Progenitor cell of endocrine pancreas (in vitro differentiated cells): ENCODE results near the gene KLHDC7A. TPM values are rescaled to one million over a fixed set of nuclear protein-coding genes. Genes with fewer than 3 reads are reported as not detected.

Experiments used
- DNase-seq: peaks from one replicate; pipeline ENCODE4 v3.0.0; 2021; ENCODE audit warnings: low spot score; ENCODE audit not compliant: unreplicated experiment
- H3K27ac Mint-ChIP-seq: 2 replicates; pipeline ENCODE4 v1.8.0; 2021; ENCODE audit warnings: mild to moderate bottlenecking, moderate library complexity, mixed read lengths
- H3K27me3 Mint-ChIP-seq: 2 replicates; pipeline ENCODE4 v1.8.0; 2021; ENCODE audit warnings: mixed read lengths
- H3K36me3 Mint-ChIP-seq: 2 replicates; pipeline ENCODE4 v1.8.0; 2022; ENCODE audit warnings: mixed read lengths; ENCODE audit not compliant: insufficient read depth
- H3K4me1 Mint-ChIP-seq: 2 replicates; pipeline ENCODE4 v1.8.0; 2021; ENCODE audit warnings: low read depth, mixed read lengths
- H3K4me3 Mint-ChIP-seq: 2 replicates; pipeline ENCODE4 v1.8.0; 2021; ENCODE audit warnings: low read depth, mild to moderate bottlenecking, moderate library complexity, mixed read lengths
- H3K9me3 Mint-ChIP-seq: 2 replicates; pipeline ENCODE4 v1.8.0; 2021; ENCODE audit warnings: low read depth, mixed read lengths
- CTCF ChIP-seq: fragments of 200-600 bp; sonication (generic); IDR thresholded peaks from one replicate; pipeline ENCODE4 v1.5.0; 2021; ENCODE audit warnings: antibody characterized with exemption, mild to moderate bottlenecking; ENCODE audit not compliant: unreplicated experiment
- total RNA-seq: library from RNA; stranded (reverse); gene quantifications from 2 replicates; pipeline ENCODE4 v1.2.1, GENCODE V29; 2021

Gene KLHDC7A
- total RNA-seq, 1 donor from 2014 or later = 0.96 TPM

GRCh38 chr1:18444563-18444962, 36.2 kb upstream of the KLHDC7A start:
- no peaks in the 10 kb centered on the region for H3K36me3 Mint-ChIP-seq
- no peak for TF ChIP-seq CTCF
- peaks cover 28% of the 10 kb centered on the region for H3K27me3 Mint-ChIP-seq
- no peak for DNase-seq
- peaks cover 6% of the 10 kb centered on the region for H3K4me1 Mint-ChIP-seq
- no peaks in the 10 kb centered on the region for H3K9me3 Mint-ChIP-seq
- H3K4me3 Mint-ChIP-seq = no peak overlapping the region
- H3K27ac Mint-ChIP-seq = no peak overlapping the region

GRCh38 chr1:18446751-18447150, 34.0 kb upstream of the KLHDC7A start:
- no peaks in the 10 kb centered on the region for H3K9me3 Mint-ChIP-seq
- H3K36me3 Mint-ChIP-seq = no peaks in the 10 kb centered on the region
- no peaks in the 10 kb centered on the region for H3K4me1 Mint-ChIP-seq
- peaks cover 35% of the 10 kb centered on the region for H3K27me3 Mint-ChIP-seq
- no peak for TF ChIP-seq CTCF
- H3K27ac Mint-ChIP-seq = no peak overlapping the region
- no peak for DNase-seq
- no peak overlapping the region for H3K4me3 Mint-ChIP-seq

GRCh38 chr1:18447509-18448220, 33.1 kb upstream of the KLHDC7A start:
- no peak for DNase-seq
- no peaks in the 10 kb centered on the region for H3K4me1 Mint-ChIP-seq
- peaks cover 35% of the 10 kb centered on the region for H3K27me3 Mint-ChIP-seq
- H3K27ac Mint-ChIP-seq = no peak overlapping the region
- no peaks in the 10 kb centered on the region for H3K9me3 Mint-ChIP-seq
- no peaks in the 10 kb centered on the region for H3K36me3 Mint-ChIP-seq
- no peak for TF ChIP-seq CTCF
- no peak overlapping the region for H3K4me3 Mint-ChIP-seq

GRCh38 chr1:18448889-18449288, 31.8 kb upstream of the KLHDC7A start:
- TF ChIP-seq CTCF = no peak
- H3K4me1 Mint-ChIP-seq = no peaks in the 10 kb centered on the region
- DNase-seq = no peak
- no peaks in the 10 kb centered on the region for H3K36me3 Mint-ChIP-seq
- no peak overlapping the region for H3K4me3 Mint-ChIP-seq
- no peak overlapping the region for H3K27ac Mint-ChIP-seq
- H3K27me3 Mint-ChIP-seq = peaks cover 35% of the 10 kb centered on the region
- no peaks in the 10 kb centered on the region for H3K9me3 Mint-ChIP-seq

- Mint-ChIP-seq H3K9me3 (no peaks in the 10 kb centered on the region), H3K36me3 (no peaks in the 10 kb centered on the region), H3K4me1 (no peaks in the 10 kb centered on the region), H3K27ac (no peak overlapping the region), H3K27me3 (peaks cover 38% of the 10 kb centered on the region), H3K4me3 (no peak overlapping the region)
- no peak for TF ChIP-seq CTCF
- no peak for DNase-seq
Measured at GRCh38 chr1:18452550-18452949, 28.2 kb upstream of the KLHDC7A start.
